Testis (tissue), 3 donors: ENCODE data around the gene GPATCH2L. TPM values are rescaled to one million over a fixed set of nuclear protein-coding genes. Genes with fewer than 3 reads are reported as not detected.

Source experiments
- DNase-seq: peaks from one replicate; pipeline ENCODE4 v3.0.0-alpha.2; 2019
- H3K27ac ChIP-seq, 2 donors: fragments of 200-600 bp; sonication (generic); one replicate each; pipeline ENCODE4 v1.5.1; 2019
- H3K27me3 ChIP-seq: fragments of 200-600 bp; sonication (generic); one replicate; pipeline ENCODE4 v1.5.1; 2019
- H3K36me3 ChIP-seq: fragments of 200-600 bp; sonication (generic); one replicate; pipeline ENCODE4 v1.5.1; 2017; ENCODE audit warnings: low read depth; ENCODE audit errors: missing control alignments
- H3K4me1 ChIP-seq: fragments of 200-600 bp; sonication (generic); one replicate; pipeline ENCODE4 v1.5.1; 2019
- H3K4me3 ChIP-seq, 2 donors: fragments of 200-600 bp; sonication (generic); one replicate each; pipeline ENCODE4 v1.5.1; 2017 to 2019
- H3K9me3 ChIP-seq: fragments of 200-600 bp; sonication (generic); one replicate; pipeline ENCODE4 v1.5.1; 2017
- POLR2A ChIP-seq: fragments of 450-650 bp; IDR thresholded peaks from one replicate; pipeline ENCODE4 v1.6.1; 2017; ENCODE audit warnings: antibody characterized with exemption, mild to moderate bottlenecking, moderate library complexity
- WGBS, 2 donors: methylation state at CpG; one replicate each; pipeline ENCODE4 v1.1.5; 2018; 5-methylcytosine and 5-hydroxymethylcytosine counted together
- intact Hi-C: fragments of 100-400 bp; cut with DNase I; formaldehyde crosslinking; loops from one replicate; pipeline ENCODE4 v1.15.1; 2023; ENCODE audit warnings: low total_unique reads
- polyA plus RNA-seq: library from polyadenylated mRNA; stranded (reverse); fragments of 350-450 nt; fragmentation: Illumina TruSeq; extraction: RNeasy Lipid Tissue Mini Kit (QIAGEN cat#74804); gene quantifications from one replicate; pipeline ENCODE4 v1.2.3, GENCODE V29; 2014; ENCODE audit warnings: low read depth, low replicate concordance; ENCODE audit not compliant: insufficient read depth
- total RNA-seq, 2 donors: library from RNA; depleted of rRNA; stranded (reverse); fragments of >200 nt; gene quantifications; one replicate each; pipeline ENCODE4 v1.2.3, GENCODE V29; 2016
- TF ChIP-seq, protein P1 (sequence below), 3 experiments: fragments of 450-650 bp in 2 of 3; fragments of 200-600 bp in 1 of 3; sonication (generic) in 1 of 3; IDR thresholded peaks; one replicate each; pipeline ENCODE4 v1.5.1; 2016 to 2019; ENCODE audit warnings: antibody characterized with exemption in 3 of 3, mild to moderate bottlenecking in 2 of 3, moderate library complexity in 1 of 3

Gene GPATCH2L
- total and polyA plus RNA-seq, 3 donors from 2014 or later = 39.9 to 87.2 (median 74.5) TPM

GRCh38 chr14:76138758-76139723 is 12.7 kb upstream of the GPATCH2L start:
- peak; percentile 36 for DNase-seq
- Histone ChIP-seq H3K9me3 (no peaks in the 10 kb centered on the region), H3K4me1 (no peaks in the 10 kb centered on the region), H3K27me3 (no peaks in the 10 kb centered on the region), H3K36me3 (no peaks in the 10 kb centered on the region), H3K4me3 (peak overlapping the region; percentile 29), H3K27ac (peak overlapping the region in 1 of 2 donors; percentile 47)
- no peak for TF ChIP-seq POLR2A
- TF ChIP-seq, protein P1, sequence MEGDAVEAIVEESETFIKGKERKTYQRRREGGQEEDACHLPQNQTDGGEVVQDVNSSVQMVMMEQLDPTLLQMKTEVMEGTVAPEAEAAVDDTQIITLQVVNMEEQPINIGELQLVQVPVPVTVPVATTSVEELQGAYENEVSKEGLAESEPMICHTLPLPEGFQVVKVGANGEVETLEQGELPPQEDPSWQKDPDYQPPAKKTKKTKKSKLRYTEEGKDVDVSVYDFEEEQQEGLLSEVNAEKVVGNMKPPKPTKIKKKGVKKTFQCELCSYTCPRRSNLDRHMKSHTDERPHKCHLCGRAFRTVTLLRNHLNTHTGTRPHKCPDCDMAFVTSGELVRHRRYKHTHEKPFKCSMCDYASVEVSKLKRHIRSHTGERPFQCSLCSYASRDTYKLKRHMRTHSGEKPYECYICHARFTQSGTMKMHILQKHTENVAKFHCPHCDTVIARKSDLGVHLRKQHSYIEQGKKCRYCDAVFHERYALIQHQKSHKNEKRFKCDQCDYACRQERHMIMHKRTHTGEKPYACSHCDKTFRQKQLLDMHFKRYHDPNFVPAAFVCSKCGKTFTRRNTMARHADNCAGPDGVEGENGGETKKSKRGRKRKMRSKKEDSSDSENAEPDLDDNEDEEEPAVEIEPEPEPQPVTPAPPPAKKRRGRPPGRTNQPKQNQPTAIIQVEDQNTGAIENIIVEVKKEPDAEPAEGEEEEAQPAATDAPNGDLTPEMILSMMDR (IDR thresholded peaks at IDR 0.05) = no peak
- intact Hi-C loops = no loop called here
- WGBS, 2 donors = 8 to 13% methylated on average over 30 to 50 of the region's 50 CpGs

GRCh38 chr14:76143642-76144041 is 8.1 kb upstream of the GPATCH2L start:
- 78 to 82% methylated on average over 2 of the region's 2 CpGs for WGBS, 2 donors
- no peak for TF ChIP-seq POLR2A
- TF ChIP-seq, protein P1 (IDR thresholded peaks at IDR 0.05) = no peak
- no peak for DNase-seq
- H3K27me3 ChIP-seq = no peaks in the 10 kb centered on the region
- H3K36me3 ChIP-seq = no peaks in the 10 kb centered on the region
- H3K4me3 ChIP-seq = no peak overlapping the region
- intact Hi-C loops = no loop called here
- H3K4me1 ChIP-seq = no peaks in the 10 kb centered on the region
- no peaks in the 10 kb centered on the region for H3K9me3 ChIP-seq
- no peak overlapping the region for H3K27ac ChIP-seq

DNA sequence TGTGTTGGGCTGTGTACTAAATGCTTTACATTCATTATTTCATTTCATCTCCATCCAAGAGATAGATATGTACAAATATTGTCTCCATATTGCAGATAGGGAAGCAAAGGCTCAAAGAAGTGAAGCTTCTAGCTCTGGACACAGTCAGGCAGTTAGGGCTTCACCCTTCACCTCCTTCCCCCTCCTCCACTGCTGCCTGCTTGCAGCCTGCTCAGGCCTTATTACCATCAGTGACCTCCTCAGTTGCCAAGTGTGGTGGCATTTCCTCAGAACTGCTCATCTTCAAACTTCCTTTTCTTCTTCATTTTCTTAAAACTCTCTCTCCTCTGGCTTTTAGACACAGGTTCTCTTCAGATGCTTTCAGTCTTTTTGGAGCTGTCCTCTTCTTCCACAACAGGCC is 4.7 kb upstream of the GPATCH2L start:
- H3K27me3 ChIP-seq = no peaks in the 10 kb centered on the region
- TF ChIP-seq, protein P1 (IDR thresholded peaks at IDR 0.05) = no peak
- no peak for TF ChIP-seq POLR2A
- no peaks in the 10 kb centered on the region for H3K4me1 ChIP-seq
- intact Hi-C loops = no loop called here
- H3K36me3 ChIP-seq = no peaks in the 10 kb centered on the region
- H3K9me3 ChIP-seq = no peaks in the 10 kb centered on the region
- H3K27ac ChIP-seq = no peak overlapping the region
- no peak overlapping the region for H3K4me3 ChIP-seq
- no peak for DNase-seq

- 61 to 73% methylated on average over 2 of the region's 2 CpGs for WGBS, 2 donors
- no peak for DNase-seq
- H3K27ac ChIP-seq = no peak overlapping the region
- H3K9me3 ChIP-seq = no peaks in the 10 kb centered on the region
- H3K27me3 ChIP-seq = no peaks in the 10 kb centered on the region
- no peaks in the 10 kb centered on the region for H3K36me3 ChIP-seq
- peaks cover 9% of the 10 kb centered on the region for H3K4me1 ChIP-seq
- intact Hi-C loops = no loop called here
- TF ChIP-seq, protein P1 (IDR thresholded peaks at IDR 0.05) = no peak
- no peak for TF ChIP-seq POLR2A
- no peak overlapping the region for H3K4me3 ChIP-seq
Observed at GRCh38 chr14:76149196-76149595, 2.5 kb upstream of the GPATCH2L start.
